GM19467 (cell line): ENCODE data around the gene MMRN2.
A peak's percentile ranks its signal among the peaks of the same experiment; 100 is the strongest.

Experiments
- ATAC-seq: cut with Tn5 transposase; IDR thresholded peaks from one replicate; pipeline ENCODE4 v1.9.1; 2021; ENCODE audit warnings: mild to moderate bottlenecking, moderate library complexity; ENCODE audit not compliant: unreplicated experiment

Gene MMRN2

DNA sequence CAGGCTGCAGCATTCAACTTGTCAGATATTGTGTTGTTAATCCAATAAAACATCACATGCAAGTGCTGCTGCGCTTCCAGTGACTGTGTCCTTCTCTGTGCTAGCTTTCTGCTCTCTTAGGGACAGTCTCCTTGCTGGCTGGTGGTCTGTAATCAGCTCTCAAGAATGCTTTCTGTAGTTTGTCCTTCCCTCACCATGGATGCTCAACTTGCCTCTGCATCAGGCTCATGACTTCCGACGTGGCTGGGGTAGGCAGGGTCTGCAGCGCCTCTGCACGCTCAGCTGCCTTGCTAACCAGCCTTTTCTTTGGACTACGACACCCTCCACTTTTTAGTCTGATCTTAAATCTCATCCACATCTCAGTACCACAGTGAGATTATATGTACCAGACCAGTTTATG, 58.3 kb downstream of the MMRN2 start:
- no peak for ATAC-seq

DNA sequence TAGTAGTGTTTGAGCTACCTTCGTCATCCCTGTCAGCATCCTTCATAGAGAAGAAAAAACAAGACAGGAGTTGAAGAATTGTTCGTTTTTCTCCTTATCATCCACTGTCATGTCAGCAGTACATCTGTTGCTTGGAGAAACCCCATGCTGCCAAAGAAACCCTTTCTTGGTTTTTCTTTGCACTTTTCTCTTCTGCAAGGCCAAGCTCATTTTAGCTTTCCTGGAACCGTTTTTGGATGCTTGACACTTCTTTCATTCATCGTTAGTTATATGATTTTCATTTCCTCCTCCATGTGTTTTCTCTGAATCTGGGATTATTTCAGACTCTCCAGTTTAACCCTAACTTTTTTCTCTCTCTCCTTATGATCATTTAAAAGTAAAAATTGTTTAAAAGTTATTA, 58.9 kb downstream of the MMRN2 start:
- ATAC-seq: no peak

DNA sequence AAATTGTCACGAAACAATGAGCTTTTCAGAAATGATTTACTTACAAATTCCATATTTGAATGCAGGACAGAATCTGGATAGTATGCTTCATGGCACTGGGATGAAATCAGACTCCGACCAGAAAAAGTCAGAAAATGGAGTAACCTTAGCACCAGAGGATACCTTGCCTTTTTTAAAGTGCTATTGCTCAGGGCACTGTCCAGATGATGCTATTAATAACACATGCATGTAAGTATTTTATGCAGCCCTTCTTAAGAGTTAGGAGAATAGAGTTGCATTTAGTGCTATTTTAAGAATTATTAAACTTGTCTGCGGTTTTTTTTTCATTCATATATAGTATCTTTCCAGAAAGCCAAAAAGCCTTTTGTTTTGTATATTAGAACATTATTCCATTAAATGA, 67.4 kb downstream of the MMRN2 start:
- ATAC-seq: no peak

DNA sequence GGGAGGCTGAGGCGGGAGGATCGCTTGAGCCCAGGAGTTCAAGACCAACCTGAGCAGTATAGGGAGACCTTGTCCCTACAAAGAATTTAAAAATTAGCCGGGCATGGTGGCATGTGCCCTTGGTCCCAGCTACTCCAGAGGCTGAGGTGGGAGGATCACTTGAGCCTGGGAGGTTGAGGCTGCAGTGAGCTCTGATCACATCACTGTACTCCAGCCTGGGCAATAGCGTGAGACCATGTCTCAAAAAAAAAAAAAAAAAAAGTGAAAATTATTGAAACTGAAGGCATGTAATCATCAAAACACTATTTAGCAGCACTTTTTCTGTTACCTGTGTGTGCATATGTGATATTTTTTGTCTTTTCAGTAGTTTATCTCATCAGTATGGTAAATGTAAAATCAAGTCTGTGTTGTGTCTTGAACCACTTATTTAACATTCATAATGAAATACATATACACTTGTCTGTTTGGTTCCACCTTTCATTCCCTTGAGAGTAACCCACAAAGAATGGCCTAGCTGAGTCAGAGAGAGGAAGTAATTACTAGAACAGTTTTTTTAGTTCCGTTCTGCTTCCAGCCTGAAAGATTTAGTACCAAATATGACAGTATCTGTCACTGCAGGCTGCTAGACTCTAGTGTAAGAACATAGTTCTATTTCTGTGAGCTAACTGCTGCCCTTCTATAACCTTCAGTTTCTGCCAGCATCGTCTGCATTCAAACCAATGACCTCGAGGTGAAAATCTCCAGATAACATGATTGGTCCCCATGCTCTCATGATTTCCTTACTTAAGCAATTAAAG, 68.6 kb downstream of the MMRN2 start:
- ATAC-seq: peak; percentile 97
